ENCODE data around the gene STARD3.
A peak's percentile ranks its signal among the peaks of the same experiment; 100 is the strongest.

Gene STARD3

GRCh38 chr17:39612935-39613464 is 23.9 kb upstream of the STARD3 start:
- TF ChIP-seq ZFX (IDR thresholded peaks at IDR 0.05) = no peak
- TF ChIP-seq CTCF (conservative IDR thresholded peaks at IDR 0.05) = no peak

GRCh38 chr17:39614545-39615157 is 22.3 kb upstream of the STARD3 start:
- H3K27ac ChIP-seq = no peak overlapping the region
- TF ChIP-seq ZFX (IDR thresholded peaks at IDR 0.05) (no peak), CTCF (conservative IDR thresholded peaks at IDR 0.05) (no peak)

More at GRCh38 chr17:39612935-39613464, 23.9 kb upstream of the STARD3 start:
- no peak overlapping the region for H3K27ac ChIP-seq

GRCh38 chr17:39615434-39615833 is 21.5 kb upstream of the STARD3 start:
- no peak overlapping the region for H3K27ac ChIP-seq
- TF ChIP-seq ZFX (IDR thresholded peaks at IDR 0.05) = no peak
- no peak for TF ChIP-seq CTCF (conservative IDR thresholded peaks at IDR 0.05)

- no peak for TF ChIP-seq CTCF (conservative IDR thresholded peaks at IDR 0.05)
- TF ChIP-seq ZFX (IDR thresholded peaks at IDR 0.05) = no peak
- peak overlapping the region; percentile 76 for H3K27ac ChIP-seq
Observed at GRCh38 chr17:39617100-39617445, 19.9 kb upstream of the STARD3 start.

- no peak for TF ChIP-seq ZFX (IDR thresholded peaks at IDR 0.05)
- no peak for TF ChIP-seq CTCF (conservative IDR thresholded peaks at IDR 0.05)
- peak overlapping the region; percentile 76 for H3K27ac ChIP-seq
Observed at GRCh38 chr17:39617446-39618245, 19.3 kb upstream of the STARD3 start.

GRCh38 chr17:39618246-39618913 is 18.6 kb upstream of the STARD3 start:
- TF ChIP-seq ZFX (IDR thresholded peaks at IDR 0.05) = no peak
- TF ChIP-seq CTCF (conservative IDR thresholded peaks at IDR 0.05) = no peak
- H3K27ac ChIP-seq = peak overlapping the region; percentile 76

Measured in C4-2B (cell line).